IPS DF 6.9 (cell line): ENCODE results near the gene SPATA25.
"Not testable (repeated sequence)": the region's sequence is repeated elsewhere in the genome, so short reads cannot be mapped to it uniquely, and the experiment has no call there.

Experiments
- DNase-seq: peaks from one replicate; pipeline ENCODE4 v3.0.0-alpha.2; 2013; ENCODE audit warnings: low read depth, low spot score
- H3K27ac ChIP-seq: one replicate; pipeline ENCODE4 v1.5.1; 2013; ENCODE audit warnings: low read length, control low read depth
- H3K27me3 ChIP-seq: 2 replicates; pipeline ENCODE4 v1.6.1; 2013; ENCODE audit warnings: mild to moderate bottlenecking, low read length; ENCODE audit not compliant: control insufficient read depth, insufficient read depth
- H3K36me3 ChIP-seq: 2 replicates; pipeline ENCODE4 v1.6.1; 2013; ENCODE audit warnings: low read length; ENCODE audit not compliant: control insufficient read depth, insufficient read depth
- H3K4me1 ChIP-seq: 2 replicates; pipeline ENCODE4 v1.6.1; 2013; ENCODE audit warnings: low read length; ENCODE audit not compliant: control insufficient read depth, insufficient read depth
- H3K4me3 ChIP-seq: 2 replicates; pipeline ENCODE4 v1.5.1; 2013; ENCODE audit warnings: mild to moderate bottlenecking, low read length
- H3K9me3 ChIP-seq: 2 replicates; pipeline ENCODE4 v1.6.1; 2013; ENCODE audit warnings: low read length, inconsistent platforms; ENCODE audit not compliant: control insufficient read depth, insufficient read depth
- WGBS: extraction: QIAGEN DNeasy Blood & Tissue Kit; methylation state at CpG from one replicate; pipeline ENCODE4 v1.1.7; 2013; ENCODE audit warnings: mixed read lengths, missing lambda C conversion rate; ENCODE audit not compliant: insufficient read length, insufficient coverage; 5-methylcytosine and 5-hydroxymethylcytosine counted together

SPATA25 gene

GRCh38 chr20:45887346-45887715 lies at the start of gene SPATA25:
TSS of gene SPATA25 (minus strand) at chr20:45887622. CDS start at chr20:45887590, 32 bp downstream.
- no peak for DNase-seq
- Histone ChIP-seq H3K4me1 (no peaks in the 10 kb centered on the region), H3K4me3 (no peak within 1 kb of the TSS), H3K36me3 (peaks cover 10% of the 10 kb centered on the region), H3K27me3 (no peaks in the 10 kb centered on the region), H3K27ac (no peak within 1 kb of the TSS), H3K9me3 (no peaks in the 10 kb centered on the region)
- WGBS = 100% methylated on average over 1 of the region's 8 CpGs

DNA sequence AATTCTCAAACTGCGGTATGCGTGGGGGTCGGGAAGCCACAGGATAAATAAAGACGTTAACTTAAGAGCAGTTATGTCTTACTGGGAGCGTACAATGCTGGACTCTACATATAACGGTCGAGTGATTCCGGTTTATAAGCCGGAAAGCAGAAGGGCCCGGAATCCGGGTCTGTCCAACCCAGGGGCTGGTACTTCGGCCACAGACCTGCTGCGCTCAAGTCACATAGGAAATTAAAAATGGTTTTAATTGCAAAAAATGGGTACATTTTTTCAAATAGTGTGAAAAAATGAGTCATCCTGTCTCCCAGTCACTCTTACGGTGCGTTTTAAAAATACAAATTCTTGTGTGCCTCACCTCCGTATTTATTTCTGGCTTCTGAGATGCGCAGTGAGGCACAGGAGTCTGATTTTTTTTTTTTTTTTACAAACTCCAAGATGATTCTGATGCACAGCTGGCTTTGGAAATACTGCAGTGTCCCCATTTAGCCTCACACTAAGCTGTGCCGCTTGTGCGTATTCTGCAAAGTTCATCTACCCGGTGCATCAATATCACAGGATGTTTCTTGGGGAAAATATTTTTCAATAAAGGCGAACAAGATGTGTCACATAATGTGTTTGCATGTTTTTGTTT lies 48.1 kb upstream of the SPATA25 start:
- H3K4me3 ChIP-seq = peak overlapping the region; percentile 88; the same call in 1 of the 2 replicates
- H3K4me1 ChIP-seq = 0 out of 2 replicates have a peak, but pooled peaks cover 2% of the 10 kb centered on the region
- no peak for DNase-seq
- WGBS = no CpG with 5 or more reads among the region's 21 CpGs
- H3K27me3 ChIP-seq = no peaks in the 10 kb centered on the region
- no peak overlapping the region for H3K27ac ChIP-seq
- peaks cover 20% of the 10 kb centered on the region for H3K36me3 ChIP-seq
- H3K9me3 ChIP-seq = no peaks in the 10 kb centered on the region

- Histone ChIP-seq H3K4me1 (0 out of 2 replicates have a peak, but pooled peaks cover 2% of the 10 kb centered on the region), H3K27ac (peak within 1 kb of the TSS; percentile 25), H3K36me3 (peaks cover 13% of the 10 kb centered on the region; the same call in 1 of the 2 replicates), H3K27me3 (no peaks in the 10 kb centered on the region), H3K9me3 (no peaks in the 10 kb centered on the region), H3K4me3 (peak within 1 kb of the TSS; percentile 88)
- DNase-seq = peak; percentile 97
- no CpG with 5 or more reads among the region's 102 CpGs for WGBS
Observed at GRCh38 chr20:45934586-45935415, 47.4 kb upstream of the SPATA25 start, which contains the start of gene PCIF1. TSS of gene PCIF1 (plus strand) at chr20:45934683. CDS start at chr20:45939000, 4,317 bp downstream.

- peaks cover 8% of the 10 kb centered on the region; the same call in 1 of the 2 replicates for H3K36me3 ChIP-seq
- no peaks in the 10 kb centered on the region for H3K9me3 ChIP-seq
- H3K4me3 ChIP-seq = peak overlapping the region; percentile 77; the same call in 1 of the 2 replicates
- 0 out of 2 replicates have a peak, but pooled peaks cover 2% of the 10 kb centered on the region for H3K4me1 ChIP-seq
- peak overlapping the region; percentile 25 for H3K27ac ChIP-seq
- H3K27me3 ChIP-seq = no peaks in the 10 kb centered on the region
- DNase-seq = peak; percentile 35
- no CpG with 5 or more reads among the region's 34 CpGs for WGBS
Observed at GRCh38 chr20:45934046-45934585, 46.7 kb upstream of the SPATA25 start.

DNA sequence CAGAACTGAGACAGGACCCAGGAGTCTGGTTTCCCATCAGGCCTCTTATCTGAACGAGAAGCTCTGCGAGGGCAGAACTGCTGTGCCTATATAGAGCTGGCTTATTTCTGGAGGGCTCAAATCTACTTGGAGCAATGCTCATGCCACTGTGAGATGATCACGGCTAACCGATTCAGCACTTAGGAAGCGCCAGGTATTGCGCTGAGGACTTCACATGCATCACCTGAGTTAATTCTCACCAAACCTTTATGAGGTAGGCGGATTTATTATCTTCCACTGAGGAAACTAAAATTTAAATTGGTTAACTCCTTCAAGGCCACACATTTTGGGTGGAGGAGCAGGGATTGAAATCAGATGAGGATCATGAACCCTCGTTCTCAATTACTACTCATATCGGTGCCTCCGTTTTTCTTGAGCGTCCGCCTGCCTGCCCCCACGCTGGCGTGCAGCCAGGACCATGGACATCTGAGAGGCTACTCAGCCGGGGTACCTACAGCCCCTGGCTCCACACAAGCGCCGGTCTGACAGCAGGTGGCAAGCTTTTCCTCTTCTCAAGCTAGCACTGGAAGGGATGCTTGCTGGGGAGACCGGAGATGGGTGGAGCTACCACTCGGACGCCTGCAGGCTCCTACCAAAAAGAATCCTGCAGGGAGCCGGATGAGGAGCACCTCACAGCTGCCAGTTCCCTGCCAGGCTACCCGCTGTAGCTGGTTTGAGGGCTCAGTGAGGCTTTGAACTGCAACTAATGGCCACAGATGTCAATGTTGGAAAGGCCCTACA lies 46.0 kb upstream of the SPATA25 start:
- WGBS = no CpG with 5 or more reads among the region's 22 CpGs
- Histone ChIP-seq H3K27ac (peak overlapping the region; percentile 25), H3K27me3 (no peaks in the 10 kb centered on the region), H3K4me1 (no peaks in the 10 kb centered on the region), H3K4me3 (peak overlapping the region; percentile 77; the same call in 1 of the 2 replicates), H3K36me3 (peaks cover 5% of the 10 kb centered on the region; the same call in 1 of the 2 replicates), H3K9me3 (no peaks in the 10 kb centered on the region)
- DNase-seq = peak; percentile 89

DNA sequence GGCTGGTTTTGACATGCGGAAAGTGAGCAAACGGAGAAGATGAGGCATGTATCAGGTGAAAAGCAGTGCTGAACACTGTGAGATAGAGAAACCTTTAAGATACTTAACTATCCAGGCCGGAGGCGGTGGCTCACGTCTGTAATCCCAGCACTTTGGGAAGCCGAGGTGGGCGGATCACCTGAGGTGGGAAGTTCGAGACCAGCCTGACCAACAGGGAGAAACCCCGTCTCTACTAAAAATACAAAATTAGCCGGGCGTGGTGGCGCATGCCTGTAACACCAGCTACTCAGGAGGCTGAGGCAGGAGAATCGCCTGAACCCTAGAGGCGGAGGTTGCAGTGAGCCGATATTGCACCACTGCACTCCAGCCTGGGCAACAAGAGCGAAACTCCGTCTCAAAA lies 44.3 kb upstream of the SPATA25 start:
- not testable (repeated sequence) for H3K4me1 ChIP-seq, H3K27me3 ChIP-seq, H3K36me3 ChIP-seq, H3K9me3 ChIP-seq, H3K27ac ChIP-seq, H3K4me3 ChIP-seq, DNase-seq
- no CpG with 5 or more reads among the region's 17 CpGs for WGBS

- DNase-seq = no peak
- no peaks in the 10 kb centered on the region for H3K27me3 ChIP-seq
- no CpG with 5 or more reads among the region's 14 CpGs for WGBS
- no peaks in the 10 kb centered on the region for H3K36me3 ChIP-seq
- H3K9me3 ChIP-seq = no peaks in the 10 kb centered on the region
- no peak overlapping the region for H3K4me3 ChIP-seq
- peaks cover 2% of the 10 kb centered on the region; the same call in 1 of the 2 replicates for H3K4me1 ChIP-seq
- H3K27ac ChIP-seq = no peak overlapping the region
Observed at GRCh38 chr20:45927071-45927878, 39.9 kb upstream of the SPATA25 start.

- peaks cover 2% of the 10 kb centered on the region; the same call in 1 of the 2 replicates for H3K4me1 ChIP-seq
- no peaks in the 10 kb centered on the region for H3K36me3 ChIP-seq
- no peak overlapping the region for H3K4me3 ChIP-seq
- no CpG with 5 or more reads among the region's 2 CpGs for WGBS
- no peak overlapping the region for H3K27ac ChIP-seq
- no peaks in the 10 kb centered on the region for H3K27me3 ChIP-seq
- no peak for DNase-seq
- no peaks in the 10 kb centered on the region for H3K9me3 ChIP-seq
Observed at GRCh38 chr20:45926731-45927070, 39.3 kb upstream of the SPATA25 start.

GRCh38 chr20:45925821-45926506 lies 38.5 kb upstream of the SPATA25 start:
- WGBS = no CpG with 5 or more reads among the region's 9 CpGs
- Histone ChIP-seq H3K4me1 (peaks cover 2% of the 10 kb centered on the region; the same call in 1 of the 2 replicates), H3K9me3 (no peaks in the 10 kb centered on the region), H3K27me3 (no peaks in the 10 kb centered on the region), H3K4me3 (no peak overlapping the region), H3K36me3 (no peaks in the 10 kb centered on the region), H3K27ac (no peak overlapping the region)
- DNase-seq = no peak
